Gastrocnemius medialis (tissue), 4 donors: ENCODE data around the gene ATP9A. TPM values are rescaled to one million over a fixed set of nuclear protein-coding genes. Genes with fewer than 3 reads are reported as not detected.

Source experiments
- ATAC-seq, 2 donors: fragments of 150-250 bp; one replicate each; pipeline ENCODE4 v1.9.1; 2016
- DNase-seq, 2 donors: peaks; one replicate each; pipeline ENCODE4 v3.0.0-alpha.2; 2019
- H3K27ac ChIP-seq, 4 donors: fragments of 200-600 bp; sonication (generic); 1 replicate in 1 of 4; 2 replicates in 3 of 4; pipeline ENCODE4 v1.5.1; 2016 to 2018; ENCODE audit warnings: mild to moderate bottlenecking in 2 of 4, moderate library complexity in 1 of 4
- H3K27me3 ChIP-seq, 3 donors: fragments of 200-600 bp; sonication (generic) in 2 of 3; 1 replicate in 1 of 3; 2 replicates in 2 of 3; pipeline versions ENCODE4 v1.5.1 to v1.6.0; 2016 to 2019; ENCODE audit warnings: mild to moderate bottlenecking in 1 of 3, moderate library complexity in 1 of 3
- H3K36me3 ChIP-seq, 2 donors: fragments of 200-600 bp; sonication (generic) in 1 of 2; one replicate each; pipeline ENCODE4 v1.5.1; 2017 to 2018
- H3K4me1 ChIP-seq, 2 donors: fragments of 200-600 bp; sonication (generic) in 1 of 2; one replicate each; pipeline ENCODE4 v1.5.1; 2016 to 2017; ENCODE audit warnings: mild to moderate bottlenecking in 2 of 2
- H3K4me3 ChIP-seq, 4 donors: fragments of 200-600 bp; sonication (generic) in 3 of 4; 1 replicate in 1 of 4; 2 replicates in 3 of 4; pipeline ENCODE4 v1.5.1; 2016 to 2019; ENCODE audit warnings: mild to moderate bottlenecking in 2 of 4
- H3K9me3 ChIP-seq, 3 donors: fragments of 200-600 bp; sonication (generic) in 2 of 3; 1 replicate in 1 of 3; 2 replicates in 2 of 3; pipeline ENCODE4 v1.5.1; 2016 to 2019
- POLR2A ChIP-seq, 2 donors: fragments of 450-650 bp; IDR thresholded peaks; one replicate each; pipeline ENCODE4 v1.6.1; 2017; ENCODE audit warnings: antibody characterized with exemption in 2 of 2, mild to moderate bottlenecking in 2 of 2, moderate library complexity in 2 of 2
- in situ Hi-C, 4 donors: fragments of 200-750 bp; cut with MboI; loops; one replicate each; pipeline versions ENCODE4 v1.15.0 to v1.8.0; 2017; ENCODE audit warnings: low sequenced_read_pairs in 4 of 4
- intact Hi-C: fragments of 100-400 bp; cut with DNase I; formaldehyde crosslinking; loops from one replicate; pipeline ENCODE4 v1.15.1; 2023; ENCODE audit warnings: low total_unique reads
- total RNA-seq, 4 donors: library from RNA; depleted of rRNA; stranded (reverse); fragments of >200 nt; gene quantifications; one replicate each; pipeline versions ENCODE4 v1.1.0 to v1.2.3, GENCODE V29; 2016
- TF ChIP-seq, protein P1 (sequence below), 5 experiments: fragments of 450-650 bp in 3 of 5; fragments of 200-600 bp in 2 of 5; sonication (generic) in 2 of 5; IDR thresholded peaks in 4 of 5; conservative IDR thresholded peaks in 1 of 5; 1 replicate in 4 of 5; 2 replicates in 1 of 5; pipeline ENCODE4 v1.5.1; 2016 to 2019; ENCODE audit warnings: antibody characterized with exemption in 5 of 5, mild to moderate bottlenecking in 3 of 5, moderate library complexity in 3 of 5

Gene ATP9A
- total RNA-seq, 4 donors from 2014 or later: 11.8 to 34.8 (median 20.8) TPM

DNA sequence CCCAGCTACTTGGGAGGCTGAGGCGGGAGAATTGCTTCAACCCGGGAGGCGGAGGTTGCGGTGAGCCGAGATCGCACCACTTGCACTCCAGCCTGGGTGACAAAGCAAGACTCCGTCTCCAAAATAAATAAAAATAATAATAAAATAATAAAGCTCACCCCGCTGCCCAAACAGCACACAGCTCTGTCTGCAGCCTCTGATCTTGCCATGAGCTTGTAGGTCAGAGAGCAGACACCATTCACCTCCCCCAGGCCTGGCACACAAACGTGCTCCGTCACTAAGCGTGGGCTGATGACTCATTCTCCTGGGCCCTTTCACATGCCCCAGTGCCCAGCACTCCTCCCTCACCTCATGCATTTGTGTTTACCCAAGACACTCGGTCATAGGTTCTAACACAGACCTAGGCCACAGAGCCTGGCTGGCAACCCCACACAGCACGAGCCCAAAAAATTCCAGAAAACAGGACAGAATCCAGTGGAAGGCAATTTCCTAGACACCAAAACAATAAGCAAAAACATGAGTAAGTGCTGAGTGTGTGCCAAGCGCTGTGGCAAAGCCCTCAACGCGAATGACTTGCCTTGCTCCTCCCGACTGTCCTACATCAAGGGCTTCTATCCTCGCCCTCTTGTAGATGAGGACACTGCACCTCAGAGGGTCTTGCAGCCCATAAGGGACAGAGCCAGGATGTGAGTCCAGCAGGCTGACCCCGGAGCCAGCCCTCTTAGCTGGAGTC lies 18.0 kb downstream of the ATP9A start:
- intact Hi-C loops: no loop called here

DNA sequence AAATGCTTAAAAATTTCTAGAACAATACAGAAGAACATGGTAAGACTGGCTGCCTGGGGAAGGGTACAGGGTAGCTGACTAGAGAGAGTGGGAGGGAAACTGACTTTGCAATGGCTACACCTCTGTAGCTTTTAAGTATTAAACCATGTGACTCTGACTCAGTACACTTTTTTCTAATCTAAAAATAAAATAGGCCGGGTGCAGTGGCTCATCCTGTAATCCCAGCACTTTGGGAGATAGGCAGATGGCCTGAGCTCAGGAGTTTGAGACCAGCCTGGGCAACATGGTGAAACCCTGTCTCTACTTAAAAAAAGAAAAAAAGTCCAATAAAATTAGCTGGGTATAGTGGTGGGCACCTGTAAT lies 18.5 kb downstream of the ATP9A start:
- Histone ChIP-seq H3K4me3 (no peak overlapping the region), H3K9me3 (no peaks in the 10 kb centered on the region), H3K27me3 (no peaks in the 10 kb centered on the region), H3K4me1 (peaks cover 14 to 30% of the 10 kb centered on the region in 2 donors), H3K36me3 (no peaks in the 10 kb centered on the region), H3K27ac (peak overlapping the region in 3 of 4 donors; percentile 35 to 70 (median 60))
- DNase-seq (no peak), ATAC-seq (peak; percentile 72 to 90)
- peak in 1 of 2 donors; percentile 28 for TF ChIP-seq POLR2A (IDR thresholded peaks at IDR 0.05)
- TF ChIP-seq, protein P1, sequence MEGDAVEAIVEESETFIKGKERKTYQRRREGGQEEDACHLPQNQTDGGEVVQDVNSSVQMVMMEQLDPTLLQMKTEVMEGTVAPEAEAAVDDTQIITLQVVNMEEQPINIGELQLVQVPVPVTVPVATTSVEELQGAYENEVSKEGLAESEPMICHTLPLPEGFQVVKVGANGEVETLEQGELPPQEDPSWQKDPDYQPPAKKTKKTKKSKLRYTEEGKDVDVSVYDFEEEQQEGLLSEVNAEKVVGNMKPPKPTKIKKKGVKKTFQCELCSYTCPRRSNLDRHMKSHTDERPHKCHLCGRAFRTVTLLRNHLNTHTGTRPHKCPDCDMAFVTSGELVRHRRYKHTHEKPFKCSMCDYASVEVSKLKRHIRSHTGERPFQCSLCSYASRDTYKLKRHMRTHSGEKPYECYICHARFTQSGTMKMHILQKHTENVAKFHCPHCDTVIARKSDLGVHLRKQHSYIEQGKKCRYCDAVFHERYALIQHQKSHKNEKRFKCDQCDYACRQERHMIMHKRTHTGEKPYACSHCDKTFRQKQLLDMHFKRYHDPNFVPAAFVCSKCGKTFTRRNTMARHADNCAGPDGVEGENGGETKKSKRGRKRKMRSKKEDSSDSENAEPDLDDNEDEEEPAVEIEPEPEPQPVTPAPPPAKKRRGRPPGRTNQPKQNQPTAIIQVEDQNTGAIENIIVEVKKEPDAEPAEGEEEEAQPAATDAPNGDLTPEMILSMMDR (IDR thresholded peaks at IDR 0.05 in 4 of 5, conservative IDR thresholded peaks at IDR 0.05 in 1 of 5): no peak
- in situ Hi-C loops (no loop called here), intact Hi-C loops (no loop called here)

More for the DNA sequence above, 18.0 kb downstream of the ATP9A start:
- Histone ChIP-seq H3K4me3 (no peak overlapping the region), H3K27me3 (no peaks in the 10 kb centered on the region), H3K4me1 (peaks cover 14 to 30% of the 10 kb centered on the region in 2 donors), H3K9me3 (no peaks in the 10 kb centered on the region), H3K27ac (peak overlapping the region; percentile 25 to 70 (median 48)), H3K36me3 (no peaks in the 10 kb centered on the region)
- no peak for TF ChIP-seq POLR2A (IDR thresholded peaks at IDR 0.05)
- TF ChIP-seq, protein P1 (IDR thresholded peaks at IDR 0.05 in 4 of 5, conservative IDR thresholded peaks at IDR 0.05 in 1 of 5): no peak
- in situ Hi-C loops: no loop called here
- DNase-seq (peak; percentile 27 to 63), ATAC-seq (peak; percentile 72 to 81)

DNA sequence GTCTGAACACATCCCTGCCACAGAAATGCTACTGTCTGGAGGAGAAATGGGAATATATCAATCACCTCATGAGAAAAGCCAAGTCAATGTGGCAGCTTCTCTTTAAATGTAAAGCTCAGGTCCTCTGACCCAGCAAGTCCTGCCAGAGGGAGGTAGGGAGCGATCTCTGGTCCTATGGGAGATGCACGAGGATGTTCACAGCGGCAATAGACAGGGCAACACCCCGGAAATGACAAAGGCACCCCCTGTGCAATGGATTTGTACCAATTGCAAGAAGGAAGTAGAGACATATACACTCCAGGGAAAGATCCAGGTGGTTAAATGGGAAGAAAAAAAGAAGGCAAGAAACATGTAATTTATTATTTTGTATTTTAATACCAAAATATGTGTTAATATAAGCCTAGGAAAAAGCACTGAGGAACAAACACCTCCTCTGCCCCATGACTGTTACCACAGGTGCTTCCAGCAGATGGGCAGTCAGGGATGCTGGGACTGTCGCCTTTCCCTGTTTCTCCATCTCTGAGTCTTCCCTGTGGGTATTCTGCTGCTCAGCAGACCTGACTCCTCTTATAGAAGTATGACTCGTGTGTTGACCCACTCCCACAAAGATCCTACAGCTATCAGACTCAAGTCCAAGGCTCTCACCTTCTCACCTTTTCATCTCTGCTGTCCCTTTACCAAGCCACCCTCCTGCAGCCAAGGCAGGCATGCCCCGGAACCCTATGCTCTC lies 20.8 kb downstream of the ATP9A start:
- Histone ChIP-seq H3K4me3 (no peak overlapping the region), H3K27ac (no peak overlapping the region), H3K36me3 (no peaks in the 10 kb centered on the region), H3K27me3 (no peaks in the 10 kb centered on the region), H3K4me1 (peaks cover 14 to 26% of the 10 kb centered on the region in 2 donors), H3K9me3 (no peaks in the 10 kb centered on the region)
- ATAC-seq: no peak
- DNase-seq: no peak
- in situ Hi-C loops (no loop called here), intact Hi-C loops (no loop called here)
- TF ChIP-seq POLR2A (IDR thresholded peaks at IDR 0.05): no peak
- TF ChIP-seq, protein P1 (IDR thresholded peaks at IDR 0.05 in 4 of 5, conservative IDR thresholded peaks at IDR 0.05 in 1 of 5): no peak

DNA sequence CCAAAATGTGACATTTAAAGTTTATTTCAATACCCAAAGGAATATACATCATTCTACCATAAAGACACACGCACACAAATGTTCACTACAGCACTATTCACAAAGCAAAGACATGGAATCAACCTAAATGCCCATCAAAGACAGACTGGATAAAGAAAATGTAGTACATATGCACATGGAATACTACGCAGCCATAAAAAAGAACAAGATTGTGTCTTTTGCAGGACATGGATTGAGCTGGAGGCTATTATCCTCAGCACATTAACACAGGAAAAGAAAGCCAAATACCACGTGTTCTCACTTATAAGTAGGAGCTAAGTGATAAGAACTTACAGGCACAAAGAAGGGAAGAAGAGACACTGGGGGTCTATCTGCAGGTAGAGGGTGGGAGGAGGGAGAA lies 22.4 kb downstream of the ATP9A start:
- Histone ChIP-seq H3K4me1 (peaks cover 12 to 18% of the 10 kb centered on the region in 2 donors), H3K27me3 (no peaks in the 10 kb centered on the region), H3K4me3 (no peak overlapping the region), H3K9me3 (no peaks in the 10 kb centered on the region), H3K27ac (no peak overlapping the region), H3K36me3 (no peaks in the 10 kb centered on the region)
- ATAC-seq: no peak
- in situ Hi-C loops: no loop called here
- intact Hi-C loops: no loop called here
- TF ChIP-seq, protein P1 (IDR thresholded peaks at IDR 0.05 in 4 of 5, conservative IDR thresholded peaks at IDR 0.05 in 1 of 5): no peak
- no peak for TF ChIP-seq POLR2A (IDR thresholded peaks at IDR 0.05)
- DNase-seq: no peak
